GM18909 (cell line): Measurements from ENCODE around the gene MACROH2A1.
A peak's percentile ranks its signal among the peaks of the same experiment; 100 is the strongest.

Experiments used
- ATAC-seq: cut with Tn5 transposase; IDR thresholded peaks from one replicate; pipeline ENCODE4 v1.9.1; 2021; ENCODE audit warnings: mild to moderate bottlenecking; ENCODE audit not compliant: unreplicated experiment, poor library complexity

MACROH2A1 gene

DNA sequence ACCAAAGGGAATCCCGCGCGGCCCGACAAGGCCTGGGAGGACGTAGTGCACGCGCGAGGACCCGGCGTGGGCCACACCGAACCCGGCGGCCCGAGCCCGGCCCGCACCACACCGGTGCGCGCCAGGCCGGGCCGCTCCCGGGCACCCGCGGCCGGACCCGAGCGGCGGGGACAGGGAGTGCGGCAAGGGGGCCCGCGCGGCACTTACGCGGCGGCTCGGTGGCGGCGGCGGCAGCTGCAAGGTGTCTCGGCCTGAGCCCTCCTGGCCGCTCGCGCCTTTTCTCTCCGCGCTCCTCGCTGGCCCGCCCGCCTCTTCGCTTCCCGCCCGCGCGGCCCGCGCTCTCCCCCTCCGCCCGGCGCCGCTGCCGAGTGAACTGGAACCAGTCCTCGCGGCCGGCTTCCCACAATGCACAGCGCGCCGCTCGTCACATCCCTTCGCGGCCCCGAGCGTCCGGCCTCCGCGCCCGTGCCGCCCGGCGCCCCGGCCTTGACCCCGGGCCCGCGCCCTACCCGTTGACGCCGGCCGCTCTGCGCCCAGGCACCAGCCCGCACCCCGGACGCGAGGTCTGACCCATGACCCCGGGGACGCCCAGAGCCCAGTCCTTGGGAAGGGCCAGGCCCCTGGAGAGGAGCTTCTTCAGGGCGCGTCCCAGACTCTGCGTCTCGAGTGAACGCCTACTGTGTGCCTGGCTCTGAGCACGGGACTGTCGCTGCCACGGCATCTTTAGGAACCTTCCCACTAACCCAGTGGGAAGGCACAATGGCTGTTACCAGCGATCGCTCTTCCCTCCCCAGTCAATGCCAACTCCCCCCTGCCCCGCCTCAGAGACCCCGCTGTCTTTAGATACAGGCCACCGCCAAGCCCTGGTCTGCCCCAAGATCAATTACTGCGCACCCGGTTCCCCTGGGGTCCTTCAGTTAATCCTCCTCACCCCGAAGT lies at the start of gene MACROH2A1:
TSS of gene MACROH2A1 (minus strand) at position 377 of the 939 bp plus-strand sequence. CDS start 10,138 bp downstream, outside the sequence.
- ATAC-seq, result peak; percentile 84

DNA sequence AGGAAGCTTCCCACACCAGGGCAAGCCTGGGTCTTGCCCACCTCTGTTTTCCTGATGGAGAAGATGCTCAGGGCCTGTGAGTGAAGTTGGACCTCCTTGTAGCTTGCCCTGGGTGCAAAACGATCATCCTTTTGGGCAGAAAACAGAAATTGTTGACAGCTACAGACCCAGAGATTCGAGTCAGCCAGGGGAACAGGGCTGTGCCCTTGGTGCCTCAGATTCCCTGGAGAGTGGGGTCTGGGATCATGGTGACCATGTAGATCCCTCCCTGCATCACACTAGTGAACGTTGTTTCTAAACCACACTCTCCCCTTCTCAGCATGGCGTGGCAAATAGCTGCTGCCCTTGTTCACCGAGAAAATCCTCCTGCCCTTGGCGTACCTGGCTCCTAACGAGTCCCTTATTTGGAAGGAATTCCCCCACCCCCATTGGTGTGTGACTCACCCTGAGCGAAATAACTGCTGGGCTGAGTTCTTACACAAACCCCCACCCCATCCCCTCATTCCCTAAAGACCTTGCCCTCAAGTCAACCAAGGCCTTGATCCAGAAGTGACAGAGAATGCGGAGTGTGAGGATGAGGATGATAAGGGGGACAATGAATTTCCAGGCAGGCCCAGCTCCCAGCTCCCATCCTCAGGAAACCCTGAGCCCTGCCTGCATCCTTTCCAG lies 49.2 kb upstream of the MACROH2A1 start:
- ATAC-seq, result no peak

DNA sequence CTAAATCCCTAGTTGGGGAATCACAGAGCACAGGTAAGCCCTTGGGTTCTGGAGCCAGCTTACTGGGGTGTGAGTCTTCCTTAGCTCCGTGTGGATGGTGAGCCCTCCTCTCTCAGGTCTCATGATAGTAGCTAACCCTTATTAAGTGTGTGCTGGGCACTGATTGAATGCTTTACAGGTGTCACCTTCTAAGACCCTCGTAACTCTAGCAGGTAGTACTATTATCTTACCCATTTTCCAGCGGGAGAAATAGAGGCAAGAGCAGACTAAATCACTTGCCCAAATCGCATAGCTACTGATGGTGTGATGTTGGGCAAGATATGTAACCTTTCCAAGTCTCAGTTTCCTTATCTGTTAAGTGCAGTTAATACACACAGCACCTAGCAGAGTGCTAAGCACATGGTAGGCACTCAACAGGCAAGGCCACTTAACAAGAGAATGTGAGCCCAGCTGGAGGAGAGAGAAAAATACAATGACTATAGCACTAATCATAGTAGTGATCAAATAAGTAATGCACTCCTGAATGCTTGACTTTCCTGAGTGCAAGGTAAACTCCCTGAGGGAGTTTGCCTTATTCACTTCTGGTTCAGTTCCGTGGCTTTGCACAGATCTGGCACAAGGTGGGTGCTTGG lies 48.4 kb upstream of the MACROH2A1 start, which contains the start of gene DCANP1:
TSS of gene DCANP1 (minus strand) at position 51 of the 632 bp plus-strand sequence. CDS start 240 bp downstream, outside the sequence.
- ATAC-seq, result no peak

DNA sequence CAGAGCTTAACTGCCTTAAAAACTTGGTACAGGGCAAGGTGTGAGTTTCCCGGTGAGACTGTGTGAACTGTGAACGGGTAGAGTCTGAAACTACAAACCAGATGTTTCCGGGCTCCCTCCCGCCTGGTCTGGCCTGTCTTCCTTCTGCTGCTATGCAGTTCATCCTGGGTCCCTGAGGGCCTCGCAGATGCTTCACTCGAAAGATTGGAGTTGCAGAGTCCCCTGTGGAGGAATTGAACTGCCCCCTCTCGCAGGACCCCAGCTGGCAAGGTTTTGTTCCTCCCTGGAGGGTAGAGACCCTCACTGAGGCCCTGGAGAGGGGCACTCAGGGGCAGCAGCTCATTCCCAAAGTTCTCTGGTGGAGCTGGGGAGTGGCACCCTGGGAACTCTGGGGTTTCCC lies 47.6 kb upstream of the MACROH2A1 start:
- ATAC-seq, result no peak

DNA sequence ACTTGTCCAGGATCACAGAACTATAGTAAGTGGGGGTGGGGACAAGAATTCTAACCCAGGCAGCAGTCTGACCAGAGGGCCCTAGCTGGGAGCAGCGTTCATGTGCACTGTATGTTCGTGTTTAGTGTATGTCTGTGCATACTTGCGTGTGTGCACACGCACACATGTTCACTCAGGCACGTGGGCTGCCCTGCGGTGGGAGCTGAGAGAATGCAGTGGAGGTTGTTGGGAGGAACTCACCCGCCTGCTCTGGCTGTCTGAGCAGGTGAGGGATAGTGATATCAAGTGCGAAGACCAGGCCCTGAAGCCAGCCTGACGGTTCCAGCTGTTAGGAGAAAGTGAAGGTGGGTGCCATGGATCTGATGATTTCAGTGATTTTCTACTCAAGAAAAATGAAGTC lies 47.2 kb upstream of the MACROH2A1 start:
- ATAC-seq, result no peak

DNA sequence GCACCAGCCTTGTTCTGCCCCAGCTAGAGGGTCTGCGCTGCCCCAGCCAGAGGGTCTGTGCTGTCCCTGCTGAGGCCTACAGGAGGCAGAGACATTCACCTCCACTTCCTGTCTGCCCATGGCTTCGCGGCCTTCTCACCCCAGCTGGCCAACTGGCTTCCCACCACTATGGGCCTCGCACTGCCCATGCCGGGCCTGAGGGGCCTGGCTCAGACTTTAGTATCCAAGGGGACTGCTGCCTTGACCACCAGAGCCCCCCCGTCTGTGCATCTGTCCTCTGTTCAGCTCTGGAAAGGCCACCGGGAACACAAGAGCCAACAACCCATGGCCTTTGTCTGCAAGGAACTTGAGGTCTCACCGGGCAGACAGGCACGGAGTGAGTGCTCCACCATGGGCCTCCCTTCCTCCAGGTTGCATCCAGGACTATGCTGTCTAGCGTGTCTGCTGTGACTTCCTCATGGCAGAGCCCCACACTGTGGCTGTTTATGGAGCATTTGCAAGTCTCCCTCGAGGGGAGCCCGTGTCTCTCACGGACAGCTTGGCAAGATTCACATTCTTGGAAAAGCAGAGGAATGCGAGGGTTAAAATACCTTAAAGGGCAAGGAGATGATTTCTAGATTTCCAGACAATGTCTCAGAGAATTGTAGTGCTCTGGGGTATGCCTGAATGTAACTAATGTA lies 46.4 kb upstream of the MACROH2A1 start:
- no peak for ATAC-seq

DNA sequence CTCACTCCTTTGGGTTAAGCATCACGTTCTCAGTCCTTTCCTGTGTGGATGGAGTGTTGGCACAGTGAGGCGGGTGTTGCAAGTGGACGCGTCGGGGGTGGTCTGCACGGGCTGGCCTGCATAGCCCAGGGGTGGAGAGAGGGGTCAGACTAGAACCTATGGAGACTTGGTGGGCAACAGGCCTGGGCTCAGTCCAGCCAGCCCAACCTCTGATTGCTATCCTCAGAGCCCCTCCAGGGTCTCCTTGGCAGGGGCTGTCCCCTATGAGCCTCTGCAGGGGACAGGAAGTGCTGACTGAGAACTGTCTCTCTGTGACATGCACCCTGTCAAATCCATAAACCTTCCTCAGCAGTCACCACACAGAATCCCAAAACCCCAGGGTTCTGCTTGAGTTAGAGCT lies 45.9 kb upstream of the MACROH2A1 start:
- no peak for ATAC-seq

DNA sequence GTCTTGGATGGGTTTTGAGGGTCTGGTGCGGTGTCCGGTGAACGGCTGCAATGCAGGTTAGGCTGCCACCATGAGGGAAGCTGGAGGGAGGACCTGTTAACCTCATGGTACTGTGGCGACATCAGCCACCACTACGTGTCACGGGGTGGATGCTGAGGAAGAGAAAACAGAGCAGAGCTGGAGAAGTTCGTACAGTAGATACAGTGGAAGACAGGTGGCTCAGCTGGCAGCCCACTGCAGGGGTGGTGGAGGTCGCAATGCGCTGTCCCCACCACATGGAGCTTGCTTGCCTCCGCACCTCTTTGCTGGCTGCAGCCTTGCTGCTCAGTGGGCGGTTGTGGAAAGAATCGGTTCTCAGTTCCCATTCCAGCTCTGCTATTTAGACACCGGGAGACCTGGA lies 45.3 kb upstream of the MACROH2A1 start:
- ATAC-seq, result no peak

DNA sequence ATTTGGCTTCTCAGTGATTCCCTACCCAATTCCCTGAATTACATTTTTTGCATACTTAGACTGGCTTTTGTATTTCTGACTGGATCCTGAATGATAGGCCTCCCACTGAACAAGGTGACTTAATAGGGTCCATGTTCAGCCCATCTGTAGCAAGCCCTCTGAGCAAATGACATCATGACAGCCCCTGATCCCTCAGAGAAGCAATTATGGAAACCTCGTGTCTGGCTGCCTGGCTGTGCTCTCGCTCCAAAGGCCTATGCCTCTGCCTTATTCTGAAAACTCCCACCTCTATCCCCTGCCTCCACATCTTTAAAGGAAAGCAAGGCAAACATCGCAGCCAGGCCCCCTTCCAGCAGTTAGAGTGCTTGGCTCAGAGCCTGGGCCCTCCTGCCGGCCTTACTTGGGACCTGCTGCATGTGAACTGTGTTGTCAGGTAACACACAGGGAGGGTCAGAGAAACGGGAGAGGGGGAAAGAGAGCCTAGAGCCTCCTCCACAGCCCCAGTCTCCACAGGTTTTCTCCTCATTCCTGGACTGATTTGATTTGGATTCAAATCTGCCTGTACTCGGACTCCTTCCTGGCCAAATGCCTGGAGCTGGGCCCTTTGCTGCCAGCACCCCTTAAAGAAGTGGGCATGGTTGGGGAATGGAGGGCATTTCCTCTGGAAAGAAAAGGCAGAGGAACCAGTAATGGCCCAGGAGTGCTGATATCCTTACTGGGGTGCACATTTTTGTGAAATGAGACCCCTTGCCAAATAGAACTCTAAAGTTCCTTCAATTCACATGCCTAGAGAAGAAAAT lies 44.3 kb upstream of the MACROH2A1 start:
- ATAC-seq, result no peak

DNA sequence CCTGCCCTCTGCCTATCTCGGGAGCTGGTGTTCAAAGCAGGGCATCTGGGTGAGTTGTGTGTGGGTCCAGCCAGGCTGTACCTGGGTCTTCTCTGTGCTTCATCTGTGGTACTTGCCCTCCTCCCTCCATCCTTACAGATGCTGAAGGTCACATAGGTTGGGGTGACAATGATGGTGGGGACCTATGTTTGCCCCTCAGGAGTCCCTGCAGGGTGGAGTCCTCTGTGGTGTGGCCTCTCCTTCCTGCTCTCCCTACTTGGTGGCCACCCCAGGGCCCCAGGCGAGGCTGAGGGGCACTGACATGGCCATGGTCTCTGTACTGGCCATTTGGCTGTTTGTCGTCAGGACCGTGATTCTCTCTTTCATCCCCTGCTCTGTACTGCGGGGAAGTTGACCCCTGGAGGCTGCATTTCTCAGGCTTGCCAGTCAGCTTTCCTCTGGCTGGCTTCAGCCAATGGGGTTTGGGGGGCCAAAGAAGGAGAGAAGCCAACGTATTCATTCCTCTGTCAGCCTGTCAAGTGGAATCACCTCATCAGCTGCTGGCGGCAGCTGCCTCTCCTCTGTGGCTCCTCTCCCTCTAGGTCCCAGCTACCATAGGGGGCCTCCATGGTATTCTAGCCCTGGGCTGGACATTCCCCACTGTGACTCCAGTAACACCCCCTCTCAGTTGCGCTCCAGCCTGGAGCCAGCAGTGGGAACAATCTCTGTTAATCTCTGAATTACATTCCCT lies 43.6 kb upstream of the MACROH2A1 start:
- no peak for ATAC-seq

DNA sequence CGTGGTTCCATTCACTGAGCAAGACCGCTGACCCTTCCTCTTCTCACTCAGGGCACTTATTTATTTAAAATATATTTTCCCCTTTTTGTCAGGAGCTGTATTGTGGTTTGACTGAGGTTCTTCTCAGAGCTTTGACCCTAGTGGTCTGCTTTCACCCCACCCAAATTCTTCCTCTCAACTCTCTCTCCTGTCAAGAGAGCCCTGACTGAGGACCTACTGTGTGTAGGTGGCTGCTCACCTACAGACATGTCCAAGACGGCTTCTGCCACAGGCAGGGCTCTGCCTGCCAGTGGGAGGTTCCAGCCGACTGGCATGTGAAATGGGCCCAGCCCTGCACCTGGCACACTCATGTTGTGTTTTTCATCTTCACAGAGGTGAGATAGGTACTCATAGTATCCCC lies 42.9 kb upstream of the MACROH2A1 start:
- no peak for ATAC-seq

DNA sequence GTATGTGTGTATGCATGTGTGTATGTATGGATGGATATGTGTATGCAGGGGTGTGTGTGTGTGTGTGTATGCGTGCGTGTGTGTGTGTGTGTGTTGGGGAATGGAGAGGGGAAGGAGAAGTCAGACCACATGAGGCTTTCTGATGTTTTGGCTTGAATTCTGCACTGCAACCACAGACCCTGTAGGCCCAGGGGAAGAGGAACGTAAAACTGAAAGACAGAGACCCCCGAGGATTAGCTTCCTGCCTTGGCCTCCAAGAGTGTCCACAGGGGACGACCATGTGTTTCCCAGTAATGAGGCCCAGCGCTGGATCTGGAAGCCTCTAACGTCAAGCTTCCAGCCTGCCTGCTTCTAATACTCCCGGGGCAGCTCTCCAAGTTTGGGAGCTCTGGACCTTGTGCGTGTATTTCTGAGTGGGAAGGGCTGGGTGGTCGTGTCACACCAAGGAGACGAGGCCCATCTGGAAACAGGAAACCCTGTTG lies 42.4 kb upstream of the MACROH2A1 start:
- no peak for ATAC-seq

DNA sequence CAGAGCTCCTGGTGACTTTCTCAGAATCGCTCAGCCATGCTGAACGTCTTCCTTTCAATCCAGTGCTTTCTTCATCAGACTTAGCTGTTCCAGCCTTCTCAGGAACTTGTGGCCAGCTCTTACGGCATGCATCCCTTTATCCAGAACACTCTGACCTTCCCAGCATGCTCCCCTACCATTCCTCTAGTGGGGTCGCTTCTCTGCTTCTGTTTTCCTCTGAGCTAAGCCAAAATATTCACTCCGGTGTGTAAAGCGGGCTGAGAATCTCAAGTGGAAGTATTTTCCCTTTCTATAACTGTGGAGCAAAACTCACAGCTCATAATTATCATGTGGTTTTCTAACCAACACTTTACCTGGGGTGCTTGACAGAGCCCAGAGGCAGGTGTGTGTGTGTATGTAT lies 41.9 kb upstream of the MACROH2A1 start:
- ATAC-seq, result no peak

DNA sequence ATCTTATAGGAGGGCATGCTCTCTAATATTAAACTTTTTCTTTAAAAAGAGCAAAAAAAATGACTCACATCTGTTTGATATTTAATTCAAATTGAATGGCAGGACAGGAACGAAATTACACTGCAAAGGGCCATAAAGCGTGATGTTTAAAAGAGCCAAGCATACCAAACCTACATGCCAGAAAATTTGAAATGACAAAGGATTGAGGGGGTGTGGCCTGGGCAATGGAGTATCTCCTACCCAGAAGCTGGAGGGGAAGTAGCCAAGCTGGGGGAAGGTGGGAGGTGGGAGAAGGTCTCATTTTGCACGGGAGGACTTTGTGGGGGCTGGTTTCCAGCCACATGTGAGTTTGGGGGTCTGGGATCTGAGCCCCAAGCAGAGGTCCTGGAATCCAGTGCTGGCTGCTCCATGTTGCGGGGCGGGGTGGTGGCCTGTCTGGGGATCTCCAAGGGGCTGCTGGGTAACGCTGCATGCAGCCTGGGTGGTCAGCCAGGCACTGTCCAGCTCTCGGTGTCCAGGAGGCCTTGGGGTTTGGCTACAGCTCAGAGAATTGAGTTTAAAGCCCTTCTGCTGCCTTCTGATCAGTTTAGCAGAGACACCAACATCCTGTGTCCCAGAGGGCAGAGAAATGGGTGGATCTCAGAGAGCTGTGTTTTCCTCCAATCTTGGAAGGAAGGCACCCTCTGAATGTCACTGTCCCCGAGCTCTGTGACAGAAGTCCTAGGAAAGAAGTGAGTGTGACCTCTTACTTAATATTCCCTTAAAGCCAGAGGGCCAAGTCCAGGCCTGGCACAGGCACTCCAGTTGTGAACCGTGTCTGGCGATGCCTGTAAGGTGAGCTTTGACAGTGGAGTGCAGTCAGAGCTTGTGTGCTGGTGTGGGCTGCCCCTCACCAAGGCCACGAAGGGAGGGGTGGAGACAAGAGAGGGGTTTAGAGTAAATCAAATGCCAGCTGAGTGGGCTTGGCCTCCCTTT lies 40.5 kb upstream of the MACROH2A1 start:
- ATAC-seq, result no peak

DNA sequence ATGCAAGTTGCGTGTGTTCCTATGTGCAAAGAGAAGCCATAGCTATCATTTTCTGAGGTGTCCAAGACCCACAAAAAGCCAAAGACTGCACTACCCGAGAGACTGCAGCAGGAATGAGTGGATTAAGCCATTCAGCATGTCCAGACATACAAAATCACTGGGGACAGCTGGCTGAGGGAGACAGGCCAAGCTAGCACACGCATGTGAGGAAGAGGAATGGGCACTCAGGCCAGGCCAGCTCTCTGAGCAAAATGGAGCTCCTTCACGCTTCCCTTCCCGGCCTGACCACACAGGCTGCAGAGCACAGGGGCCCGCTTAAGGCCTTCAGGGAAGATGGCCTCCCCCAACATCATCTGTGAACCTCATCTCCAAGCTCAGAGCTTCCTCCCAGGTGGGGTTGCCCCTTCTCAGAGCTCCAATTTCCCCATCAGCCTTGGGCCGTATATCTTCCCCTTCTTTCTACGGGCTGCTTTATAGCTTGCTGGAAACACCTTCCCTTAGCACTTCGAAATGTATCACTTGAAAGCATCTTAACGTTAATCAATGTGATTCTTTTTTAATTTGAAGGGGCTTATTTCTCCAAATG lies 39.7 kb upstream of the MACROH2A1 start:
- ATAC-seq, result no peak

DNA sequence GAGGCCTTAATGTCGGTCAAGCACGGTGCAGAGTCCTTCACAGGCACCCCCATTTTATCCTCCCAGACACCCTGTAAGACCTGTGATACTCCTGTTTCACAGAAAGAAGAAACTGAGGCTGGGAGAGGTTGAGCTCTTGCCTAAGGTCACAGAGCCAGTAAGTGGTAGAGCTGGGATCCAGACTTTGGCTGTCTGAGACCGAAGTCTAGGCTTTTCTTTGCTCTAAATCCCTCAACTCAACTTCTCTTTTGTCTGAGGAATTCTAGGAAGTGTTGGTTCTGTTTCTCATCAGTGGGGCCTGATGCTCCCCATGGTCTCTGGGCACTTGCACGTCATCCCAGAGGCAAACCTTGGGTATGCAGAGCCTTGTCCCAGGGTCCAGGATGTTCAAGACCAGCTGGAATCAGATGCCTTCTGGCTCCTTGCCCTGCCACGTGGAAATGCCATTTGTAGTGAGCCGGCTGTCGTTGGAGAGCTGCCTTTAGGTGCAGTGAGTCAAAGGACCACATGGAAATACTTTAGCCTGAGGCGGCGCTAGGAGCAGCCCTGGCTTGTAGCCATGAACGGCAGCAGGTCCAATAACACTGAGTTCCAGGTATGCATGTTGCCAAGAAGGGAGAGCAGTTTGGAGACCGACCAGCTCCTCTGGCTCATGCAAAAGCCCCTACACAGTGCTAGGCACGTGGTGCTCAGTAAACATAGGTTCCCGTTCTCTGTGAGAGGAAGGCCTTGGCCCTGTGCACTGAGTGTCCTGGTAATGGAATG lies 38.9 kb upstream of the MACROH2A1 start:
- no peak for ATAC-seq

DNA sequence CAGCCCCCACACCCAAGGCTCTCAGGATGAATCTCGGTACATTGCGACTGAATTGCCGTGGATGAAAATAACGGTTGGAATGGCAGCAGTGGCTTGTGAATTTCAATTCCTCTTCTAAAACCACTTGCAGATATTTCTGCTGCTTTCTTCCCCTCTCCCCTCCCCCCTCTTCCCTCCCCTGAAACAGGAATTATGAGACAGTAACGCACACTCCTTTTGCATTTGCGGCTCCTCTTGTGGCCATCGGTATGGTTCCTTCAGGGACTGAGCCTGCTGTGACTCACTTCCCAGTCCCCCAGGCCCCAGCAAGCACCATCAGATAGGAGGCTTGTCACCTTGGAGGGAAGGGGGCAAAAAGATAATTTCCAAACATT lies 38.4 kb upstream of the MACROH2A1 start:
- no peak for ATAC-seq
